ENCODE measurements around the gene NTRK2. TPM values are rescaled to one million over a fixed set of nuclear protein-coding genes. Genes with fewer than 3 reads are reported as not detected.

Gene NTRK2
- 0.34 and 0.36 TPM in 2 replicates for total RNA-seq

DNA sequence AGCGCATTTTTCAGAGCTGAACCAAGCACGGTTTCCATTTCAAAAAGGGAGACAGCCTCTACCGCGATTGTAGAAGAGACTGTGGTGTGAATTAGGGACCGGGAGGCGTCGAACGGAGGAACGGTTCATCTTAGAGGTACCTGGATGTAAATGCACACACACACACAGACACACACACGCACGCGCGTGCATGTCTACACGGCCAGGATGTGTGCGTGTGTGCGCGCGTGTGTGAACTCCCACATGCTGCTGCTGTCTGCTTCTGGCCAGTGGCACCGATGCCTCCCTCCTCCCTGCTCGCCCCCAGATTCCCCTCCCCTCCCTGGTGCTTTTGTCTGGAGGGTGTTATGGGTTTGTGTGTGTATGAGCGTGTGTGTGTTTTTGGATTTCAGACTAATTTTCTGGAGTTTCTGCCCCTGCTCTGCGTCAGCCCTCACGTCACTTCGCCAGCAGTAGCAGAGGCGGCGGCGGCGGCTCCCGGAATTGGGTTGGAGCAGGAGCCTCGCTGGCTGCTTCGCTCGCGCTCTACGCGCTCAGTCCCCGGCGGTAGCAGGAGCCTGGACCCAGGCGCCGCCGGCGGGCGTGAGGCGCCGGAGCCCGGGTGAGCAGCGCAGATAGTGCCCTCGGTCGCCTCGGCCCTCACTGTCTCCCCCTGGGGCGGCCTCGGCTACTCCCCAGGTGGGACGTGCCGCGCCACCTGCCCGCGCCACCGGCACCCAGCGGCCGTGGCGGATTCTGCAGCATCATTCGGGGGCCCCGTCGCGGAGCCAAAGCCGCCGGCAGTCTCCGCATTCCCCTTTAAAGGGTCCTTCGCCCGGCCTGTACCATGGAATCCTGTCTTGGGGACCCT lies at the start of gene NTRK2:
Gene NTRK2, plus strand, starts transcription at position 442 of the 850 bp plus-strand sequence. CDS start 1,020 bp downstream, outside the sequence.
- intact Hi-C loops (cut with micrococcal nuclease): no loop called here

DNA sequence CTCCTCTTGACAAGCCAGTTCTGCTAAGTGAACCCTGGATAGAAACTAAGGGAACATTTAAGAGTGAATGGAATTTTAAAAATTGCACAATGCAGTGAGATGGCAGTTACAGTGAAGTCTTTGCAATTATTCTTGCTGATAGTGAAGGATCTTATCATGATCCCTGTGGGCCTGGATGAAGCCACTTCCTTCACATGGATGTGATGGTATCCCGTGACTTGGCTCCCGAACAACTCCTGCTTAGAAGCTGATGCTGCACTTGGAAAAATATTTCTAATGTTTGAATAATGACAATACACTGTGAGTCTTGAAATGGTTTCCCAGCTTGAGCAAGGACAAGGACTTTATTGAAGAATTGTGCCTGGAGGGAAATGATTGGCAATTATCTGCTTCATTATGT lies 49.2 kb upstream of the NTRK2 start:
- intact Hi-C loops (cut with micrococcal nuclease): no loop called here

DNA sequence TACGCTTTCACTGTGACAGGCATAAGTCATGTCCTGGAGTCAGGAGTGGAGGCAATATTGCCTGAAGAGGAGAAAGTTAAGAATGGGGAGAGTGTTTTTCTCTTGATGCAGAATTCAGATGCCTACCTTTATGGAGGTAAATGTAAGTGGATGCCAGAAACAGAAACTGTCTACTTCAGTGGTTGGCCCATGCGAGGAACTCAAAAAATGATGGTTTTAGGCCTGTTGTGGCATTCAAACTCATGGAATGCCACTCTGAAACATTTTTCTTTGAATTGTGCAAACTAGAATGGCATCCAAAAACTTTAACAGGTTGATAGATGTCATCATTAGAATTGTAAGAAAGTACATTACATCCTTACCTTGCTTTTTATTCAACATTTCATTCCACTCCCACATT lies 47.7 kb upstream of the NTRK2 start:
- intact Hi-C loops (cut with micrococcal nuclease): no loop called here

GRCh38 chr9:84622981-84623380 lies 46.5 kb upstream of the NTRK2 start:
- intact Hi-C loops (cut with micrococcal nuclease): no loop called here

DNA sequence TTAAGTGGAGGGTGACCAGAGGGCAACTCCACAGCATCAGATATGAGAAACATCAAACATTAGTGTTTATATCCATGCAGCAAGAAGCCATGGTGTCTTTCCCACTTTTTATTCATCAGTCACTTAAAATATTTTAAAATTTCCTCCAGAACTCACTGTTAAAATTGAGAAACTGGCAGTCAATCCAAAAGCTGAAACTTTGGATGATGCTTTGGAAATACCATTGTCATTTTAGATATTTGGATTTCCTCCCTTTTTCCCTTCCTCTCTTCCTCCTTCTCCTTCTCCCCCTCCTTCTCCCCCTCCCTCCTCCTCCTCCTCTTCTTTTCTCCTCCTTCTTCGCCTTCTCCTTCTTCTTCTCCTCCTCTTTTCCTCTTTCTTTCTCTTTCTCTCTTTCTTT lies 33.1 kb upstream of the NTRK2 start:
- intact Hi-C loops (cut with micrococcal nuclease): no loop called here

- intact Hi-C loops (cut with micrococcal nuclease): no loop called here
Measured at GRCh38 chr9:84642553-84643141, 26.9 kb upstream of the NTRK2 start.

DNA sequence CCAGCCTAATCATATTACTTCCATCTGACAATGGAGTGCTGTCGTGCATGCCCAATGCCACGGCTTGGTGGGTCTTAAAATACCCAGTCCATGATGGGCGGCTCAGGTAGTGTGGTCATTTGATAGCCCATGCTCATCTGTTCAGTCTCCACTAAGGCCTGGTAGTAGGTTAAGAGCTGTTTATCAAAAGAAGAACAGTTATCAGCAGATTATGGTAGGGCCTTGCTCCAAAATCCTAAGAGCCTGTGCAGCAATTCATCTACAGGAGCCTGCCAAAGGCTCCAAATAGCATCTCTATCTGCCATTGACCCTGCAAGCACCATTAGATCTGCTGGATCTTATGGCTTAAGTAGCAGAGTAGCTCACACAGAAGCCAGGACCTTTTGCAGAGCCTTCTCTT lies 21.8 kb upstream of the NTRK2 start:
- intact Hi-C loops (cut with micrococcal nuclease): no loop called here

GRCh38 chr9:84652496-84653120 lies 16.9 kb upstream of the NTRK2 start:
- intact Hi-C loops (cut with micrococcal nuclease): no loop called here

DNA sequence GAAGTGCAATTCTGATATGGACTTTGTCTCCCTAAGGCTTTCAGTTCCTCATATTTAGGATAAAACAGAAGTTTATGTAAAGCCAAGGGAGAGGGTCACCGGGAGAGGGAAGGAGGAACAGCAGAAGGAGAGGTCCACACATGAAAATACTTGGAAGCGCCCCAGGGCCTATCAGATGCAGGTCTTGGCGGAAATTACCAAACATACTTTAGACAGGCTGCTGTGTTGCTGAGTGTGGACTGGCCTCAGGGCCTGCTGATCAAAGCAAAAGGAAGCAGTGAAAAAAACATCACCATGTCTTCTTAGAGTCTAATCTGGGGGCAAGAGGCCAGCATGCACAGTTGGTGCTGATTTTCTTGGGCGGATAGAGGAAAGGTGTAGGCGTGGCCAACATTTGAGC lies 14.1 kb upstream of the NTRK2 start:
- intact Hi-C loops (cut with micrococcal nuclease): no loop called here

GRCh38 chr9:84659313-84659712 lies 10.2 kb upstream of the NTRK2 start:
- intact Hi-C loops (cut with micrococcal nuclease): no loop called here

DNA sequence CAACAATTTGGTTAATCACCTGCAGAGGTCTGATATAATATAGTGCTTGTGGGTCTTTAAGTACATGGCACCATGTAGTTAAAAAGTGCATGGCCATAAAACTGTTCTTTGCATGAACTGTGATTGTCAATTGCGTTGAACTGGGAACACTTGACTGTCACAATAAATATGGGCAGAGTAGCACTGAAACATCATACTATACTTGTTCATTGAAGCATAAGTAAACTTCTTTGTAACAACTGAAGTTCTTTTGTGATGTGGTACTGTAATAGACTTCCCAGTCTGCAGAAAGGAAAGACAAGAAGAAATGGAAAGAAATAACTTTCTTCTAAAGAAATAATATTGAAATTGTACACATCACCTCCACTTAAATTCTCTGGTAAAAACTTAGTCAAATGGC lies 9.8 kb upstream of the NTRK2 start:
- intact Hi-C loops (cut with micrococcal nuclease): no loop called here

- intact Hi-C loops (cut with micrococcal nuclease): no loop called here
Measured at GRCh38 chr9:84667571-84668195, 1.8 kb upstream of the NTRK2 start.

DNA sequence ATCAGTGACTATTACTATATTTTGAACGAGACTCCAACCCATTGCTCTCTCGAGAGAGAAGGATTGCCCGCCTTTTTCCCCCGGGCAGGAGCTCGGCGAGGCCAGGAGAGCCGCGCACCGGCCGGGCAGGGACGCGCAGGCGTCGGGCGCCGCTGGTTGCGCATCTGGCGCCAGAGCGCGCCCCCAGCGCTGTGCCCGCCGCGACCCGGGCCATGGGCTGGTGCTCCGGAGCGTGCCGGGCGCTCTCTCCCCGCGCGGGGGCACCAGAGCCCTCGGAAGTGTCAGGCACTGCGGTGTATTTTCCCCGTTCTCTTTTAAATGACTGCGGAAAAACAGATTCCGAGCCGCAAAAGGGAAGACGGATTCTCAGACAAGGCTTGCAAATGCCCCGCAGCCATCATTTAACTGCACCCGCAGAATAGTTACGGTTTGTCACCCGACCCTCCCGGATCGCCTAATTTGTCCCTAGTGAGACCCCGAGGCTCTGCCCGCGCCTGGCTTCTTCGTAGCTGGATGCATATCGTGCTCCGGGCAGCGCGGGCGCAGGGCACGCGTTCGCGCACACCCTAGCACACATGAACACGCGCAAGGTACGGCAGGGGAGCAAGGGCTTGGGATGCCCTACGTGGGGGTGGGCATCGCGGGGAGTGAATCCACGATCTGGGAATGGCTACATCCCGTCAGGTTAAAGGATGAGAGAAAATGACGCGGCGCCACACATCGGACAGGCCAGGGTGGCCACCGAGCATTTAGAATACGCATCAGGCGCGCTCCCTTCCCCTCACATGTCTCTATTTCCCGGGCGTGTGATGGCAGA lies 1.1 kb upstream of the NTRK2 start:
- intact Hi-C loops (cut with micrococcal nuclease): no loop called here

DNA sequence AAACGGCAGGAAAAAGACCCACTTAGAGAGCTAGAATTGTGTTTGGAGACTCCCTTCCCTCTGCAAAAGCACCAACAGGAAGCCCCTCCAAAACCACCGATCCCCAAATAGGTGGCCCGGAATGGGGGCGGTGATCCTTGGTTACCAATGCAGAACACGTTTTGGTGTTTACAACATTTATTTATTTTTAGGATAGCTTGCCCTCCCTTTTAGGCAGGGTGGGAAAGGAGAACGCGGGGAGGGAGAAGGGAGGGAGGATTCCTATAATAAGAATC lies 579 bp upstream of the NTRK2 start:
- intact Hi-C loops (cut with micrococcal nuclease): no loop called here

DNA sequence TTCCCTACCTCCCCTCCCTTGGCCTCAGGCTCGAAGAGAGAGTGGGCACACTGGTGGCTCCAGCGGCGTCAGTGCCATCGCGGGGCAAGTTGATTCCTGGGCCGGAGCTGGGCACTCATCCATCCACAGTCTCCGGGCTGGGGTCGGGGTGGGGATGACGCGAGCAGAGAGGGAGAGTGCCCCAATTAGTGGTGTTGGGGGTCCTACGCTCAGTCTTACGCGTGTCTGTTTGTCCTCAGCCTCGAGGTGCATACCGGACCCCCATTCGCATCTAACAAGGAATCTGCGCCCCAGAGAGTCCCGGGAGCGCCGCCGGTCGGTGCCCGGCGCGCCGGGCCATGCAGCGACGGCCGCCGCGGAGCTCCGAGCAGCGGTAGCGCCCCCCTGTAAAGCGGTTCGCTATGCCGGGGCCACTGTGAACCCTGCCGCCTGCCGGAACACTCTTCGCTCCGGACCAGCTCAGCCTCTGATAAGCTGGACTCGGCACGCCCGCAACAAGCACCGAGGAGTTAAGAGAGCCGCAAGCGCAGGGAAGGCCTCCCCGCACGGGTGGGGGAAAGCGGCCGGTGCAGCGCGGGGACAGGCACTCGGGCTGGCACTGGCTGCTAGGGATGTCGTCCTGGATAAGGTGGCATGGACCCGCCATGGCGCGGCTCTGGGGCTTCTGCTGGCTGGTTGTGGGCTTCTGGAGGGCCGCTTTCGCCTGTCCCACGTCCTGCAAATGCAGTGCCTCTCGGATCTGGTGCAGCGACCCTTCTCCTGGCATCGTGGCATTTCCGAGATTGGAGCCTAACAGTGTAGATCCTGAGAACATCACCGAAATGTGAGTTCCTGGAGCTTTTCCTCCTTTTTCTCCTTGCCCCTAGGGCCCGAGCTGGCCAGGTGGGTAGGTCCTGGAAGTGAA lies 861 bp downstream of the NTRK2 start:
- intact Hi-C loops (cut with micrococcal nuclease): no loop called here

- intact Hi-C loops (cut with micrococcal nuclease): no loop called here
Measured at GRCh38 chr9:84671586-84672521, 2.3 kb downstream of the NTRK2 start.

GRCh38 chr9:84673806-84674205 lies 4.3 kb downstream of the NTRK2 start:
- intact Hi-C loops (cut with micrococcal nuclease): no loop called here

DNA sequence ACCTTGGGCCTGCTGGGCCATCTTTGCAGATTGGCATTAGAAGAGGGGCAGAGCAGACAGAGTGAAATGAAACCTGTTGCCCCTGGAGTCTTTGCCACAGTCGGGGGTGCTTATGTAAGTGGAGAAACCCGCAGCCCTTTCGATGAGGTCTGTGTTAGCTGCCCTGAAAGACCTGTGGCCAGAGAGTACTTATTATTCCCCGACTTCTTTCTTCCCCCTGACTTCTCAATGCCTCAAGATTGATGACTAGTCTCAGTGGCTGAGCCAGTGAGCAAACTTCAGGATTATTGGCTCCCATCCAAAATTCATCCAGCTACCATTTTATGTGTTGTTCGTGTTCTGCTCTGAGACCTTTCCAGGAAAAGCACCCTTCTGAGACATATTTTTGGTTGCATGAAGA lies 7.6 kb downstream of the NTRK2 start:
- intact Hi-C loops (cut with micrococcal nuclease): no loop called here

GRCh38 chr9:84679571-84679970 lies 10.0 kb downstream of the NTRK2 start:
- intact Hi-C loops (cut with micrococcal nuclease): no loop called here
